Measurements from ENCODE around the gene PNRC2. TPM values are rescaled to one million over a fixed set of nuclear protein-coding genes. Genes with fewer than 3 reads are reported as not detected.
A peak's percentile ranks its signal among the peaks of the same experiment; 100 is the strongest.

The PNRC2 gene
- total and polyA plus RNA-seq, 10 of the 15 experiments (the other 5 are each of a cell fraction or from before 2014, with no cell fraction given), result 106 to 205 (median 163) TPM

GRCh38 chr1:24002695-24003094, 43.1 kb downstream of the PNRC2 start:
- WGBS (ENCODE audit: insufficient coverage, insufficient replicate concordance, low lambda C conversion rate, missing lambda C conversion rate), result 50% methylated on average over 2 of the region's 2 CpGs
- no TSS peak for BruUV-seq (replicated peaks)
- H3K4me1 ChIP-seq (ENCODE audit: control insufficient read depth, insufficient read depth, low read length), result peaks cover 13% of the 10 kb centered on the region
- no peak overlapping the region for H3K9ac ChIP-seq (ENCODE audit: control insufficient read depth, insufficient read depth, low read length)
- no peaks in the 10 kb centered on the region for H3K36me3 ChIP-seq (ENCODE audit: control insufficient read depth in 2 of 2, insufficient read depth in 2 of 2, low read length in 1 of 2)
- DNase-seq (ENCODE audit: low read depth, low spot score) (no peak), FAIRE-seq (no peak), ATAC-seq (no peak)
- no peaks in the 10 kb centered on the region for H4K20me1 ChIP-seq (ENCODE audit: control insufficient read depth, insufficient read depth)
- ChIA-PET RAD21 (ENCODE audit: unreplicated experiment) (interaction anchor here (0.5 to 2.6 kb wide), 10 partner anchors 7 to 224 kb away, joined by 4 to 28 read pairs (median 12); partner anchors contain the start of genes PITHD1, PNRC2 and SRSF10), SMC1A (ENCODE audit: uncharacterized antibody, unreplicated experiment) (interaction anchor here (0.6 to 4.6 kb wide), 15 partner anchors 11 to 1900 kb away, joined by 3 to 63 read pairs (median 7); partner anchors contain the start of genes PNRC2 and SRSF10), POLR2A (interaction anchor here (1.0 to 2.3 kb wide), 10 partner anchors 7 to 47 kb away, joined by 3 to 12 read pairs (median 4); partner anchors contain the start of gene SRSF10), CTCF (interaction anchor here (0.9 to 7.2 kb wide), 8 partner anchors 14 to 193 kb away, joined by 3 to 51 read pairs (median 8); partner anchors contain the start of gene SRSF10)
- intact Hi-C loops (cut with micrococcal nuclease; ENCODE audit: unreplicated experiment) (no loop called here), in situ Hi-C loops (cut with MboI) (no loop called here)
- H3K27ac ChIP-seq (ENCODE audit: control insufficient read depth, insufficient read depth), result no peak overlapping the region
- TF ChIP-seq PKNOX1 (IDR thresholded peaks at IDR 0.05) (no peak), TCF12 (IDR thresholded peaks at IDR 0.05; ENCODE audit: low read depth, low read length) (no peak), IKZF2 (IDR thresholded peaks at IDR 0.05) (no peak)
- no peak overlapping the region for H2AFZ ChIP-seq (ENCODE audit: control insufficient read depth, low read depth, low read length)
- no peak overlapping the region for H3K4me2 ChIP-seq (ENCODE audit: control insufficient read depth, insufficient read depth)
- no peaks in the 10 kb centered on the region for H3K27me3 ChIP-seq (replicated peaks in 1 of 2; ENCODE audit: control insufficient read depth in 2 of 2, insufficient read depth in 2 of 2, low read length in 1 of 2)
- no peaks in the 10 kb centered on the region for H3K79me2 ChIP-seq (ENCODE audit: control insufficient read depth, insufficient read depth, low read length)
- no peaks in the 10 kb centered on the region; the same call in 2 of the 3 replicates for H3K9me3 ChIP-seq (replicated peaks; ENCODE audit: control insufficient read depth, insufficient read depth, low read length)
- H3K4me3 ChIP-seq, result no peak overlapping the region

- FAIRE-seq (peak; percentile 52), DNase-seq (ENCODE audit: low read depth, low spot score) (peak; percentile 81), ATAC-seq (peak; percentile 91)
- H2AFZ ChIP-seq (ENCODE audit: control insufficient read depth, low read depth, low read length), result no peak overlapping the region
- intact Hi-C loops (cut with micrococcal nuclease; ENCODE audit: unreplicated experiment), result no loop called here
- H3K4me2 ChIP-seq (ENCODE audit: control insufficient read depth, insufficient read depth), result no peak overlapping the region
- in situ Hi-C loops (cut with MboI), result no loop called here
- H3K4me1 ChIP-seq (ENCODE audit: control insufficient read depth, insufficient read depth, low read length), result peaks cover 7% of the 10 kb centered on the region
- no peaks in the 10 kb centered on the region for H3K79me2 ChIP-seq (ENCODE audit: control insufficient read depth, insufficient read depth, low read length)
- H3K9ac ChIP-seq (ENCODE audit: control insufficient read depth, insufficient read depth, low read length), result no peak overlapping the region
- no peaks in the 10 kb centered on the region for H3K36me3 ChIP-seq (ENCODE audit: control insufficient read depth in 2 of 2, insufficient read depth in 2 of 2, low read length in 1 of 2)
- ChIA-PET SMC1A (ENCODE audit: uncharacterized antibody, unreplicated experiment) (interaction anchor here (0.6 to 4.6 kb wide), 24 partner anchors 8 to 1899 kb away, joined by 3 to 63 read pairs (median 6); partner anchors contain the start of genes PNRC2 and SRSF10), RAD21 (ENCODE audit: unreplicated experiment) (interaction anchor here (0.5 to 2.6 kb wide), 20 partner anchors 8 to 389 kb away, joined by 3 to 28 read pairs (median 4); partner anchors contain the start of genes CNR2, PNRC2 and SRSF10), POLR2A (interaction anchor here (0.6 to 2.3 kb wide), 15 partner anchors 8 to 1134 kb away, joined by 3 to 12 read pairs (median 4); partner anchors contain the start of genes PNRC2 and SRSF10), CTCF (interaction anchor here (0.9 to 7.2 kb wide), 19 partner anchors 8 to 390 kb away, joined by 3 to 51 read pairs (median 4); partner anchors contain the start of genes PNRC2 and SRSF10)
- no peaks in the 10 kb centered on the region for H4K20me1 ChIP-seq (ENCODE audit: control insufficient read depth, insufficient read depth)
- no peak overlapping the region for H3K4me3 ChIP-seq
- no peaks in the 10 kb centered on the region for H3K27me3 ChIP-seq (replicated peaks in 1 of 2; ENCODE audit: control insufficient read depth in 2 of 2, insufficient read depth in 2 of 2, low read length in 1 of 2)
- no peak overlapping the region for H3K27ac ChIP-seq (ENCODE audit: control insufficient read depth, insufficient read depth)
- H3K9me3 ChIP-seq (replicated peaks; ENCODE audit: control insufficient read depth, insufficient read depth, low read length), result no peaks in the 10 kb centered on the region; the same call in 2 of the 3 replicates
- BruUV-seq (replicated peaks), result no TSS peak
- WGBS (ENCODE audit: insufficient coverage, insufficient replicate concordance, low lambda C conversion rate, missing lambda C conversion rate), result 4% methylated on average over 4 of the region's 4 CpGs
- TF ChIP-seq NR2F1 (conservative IDR thresholded peaks at IDR 0.05) (peak; percentile 33; the same call in 1 of the 2 replicates), EED (IDR thresholded peaks at IDR 0.05; ENCODE audit: low read depth) (0 out of 2 replicates have a peak, but pooled peaks have one; percentile 15), POU2F2 (IDR thresholded peaks at IDR 0.05; ENCODE audit: borderline replicate concordance, low read depth, low read length) (no peak; the same call in 2 of the 3 replicates), RAD21 (IDR thresholded peaks at IDR 0.05; ENCODE audit: insufficient read depth, low read depth, low read length) (no peak), ATF7 (IDR thresholded peaks at IDR 0.05; ENCODE audit: low read depth) (peak; percentile 64; the same call in 1 of the 2 replicates), GATAD2B (conservative IDR thresholded peaks at IDR 0.05; ENCODE audit: low read depth) (peak; percentile 97), MTA2 (IDR thresholded peaks at IDR 0.05; ENCODE audit: low read depth) (peak; percentile 69), PAX8 (IDR thresholded peaks at IDR 0.05) (no peak), SUPT20H (IDR thresholded peaks at IDR 0.05; ENCODE audit: borderline replicate concordance, control insufficient read depth, low read depth, low read length) (no peak), RB1 (IDR thresholded peaks at IDR 0.05; ENCODE audit: borderline replicate concordance) (peak; percentile 74; the same call in 1 of the 2 replicates), ATF2 (IDR thresholded peaks at IDR 0.05; ENCODE audit: low read length) (0 out of 2 replicates have a peak, but pooled peaks have one; percentile 37), POLR2A (IDR thresholded peaks at IDR 0.05; ENCODE audit: low read depth, low read length) (no peak)
Observed at GRCh38 chr1:24003331-24003972, 43.8 kb downstream of the PNRC2 start.
